ENCODE measurements around the gene MAN1A2. TPM values are rescaled to one million over a fixed set of nuclear protein-coding genes. Genes with fewer than 3 reads are reported as not detected.
"Not testable (repeated sequence)": the region's sequence is repeated elsewhere in the genome, so short reads cannot be mapped to it uniquely, and the experiment has no call there.

The MAN1A2 gene
- polyA plus RNA-seq, 4 donors, result 37.9 to 51.0 (median 47.3) TPM

GRCh38 chr1:117396074-117396473 lies 28.8 kb downstream of the MAN1A2 start:
- DNase-seq (ENCODE audit: low read depth in 4 of 4, low spot score in 3 of 4), result no peak

- DNase-seq (ENCODE audit: low read depth in 4 of 4, low spot score in 3 of 4), result no peak
These were observed 29.4 kb downstream of the MAN1A2 start for GRCh38 chr1:117396636-117397035.

- no peak for DNase-seq (ENCODE audit: low read depth in 4 of 4, low spot score in 3 of 4)
These were observed 31.7 kb downstream of the MAN1A2 start for GRCh38 chr1:117398957-117399356.

- no peak for DNase-seq (ENCODE audit: low read depth in 4 of 4, low spot score in 3 of 4)
These were observed 34.5 kb downstream of the MAN1A2 start for GRCh38 chr1:117401761-117402160.

- DNase-seq (ENCODE audit: low read depth in 4 of 4, low spot score in 3 of 4), result no peak
These were observed 36.3 kb downstream of the MAN1A2 start for GRCh38 chr1:117403597-117403996.

- DNase-seq (ENCODE audit: low read depth in 4 of 4, low spot score in 3 of 4), result no peak
These were observed 37.8 kb downstream of the MAN1A2 start for GRCh38 chr1:117405042-117405441.

- no peak for DNase-seq (ENCODE audit: low read depth in 4 of 4, low spot score in 3 of 4)
These were observed 45.2 kb downstream of the MAN1A2 start for GRCh38 chr1:117412472-117412871.

- DNase-seq (ENCODE audit: low read depth in 4 of 4, low spot score in 3 of 4), result no peak
These were observed 46.2 kb downstream of the MAN1A2 start for GRCh38 chr1:117413412-117413811.

- no peak for DNase-seq (ENCODE audit: low read depth in 4 of 4, low spot score in 3 of 4)
These were observed 47.7 kb downstream of the MAN1A2 start for GRCh38 chr1:117414943-117415342.

GRCh38 chr1:117416004-117416403 lies 48.8 kb downstream of the MAN1A2 start:
- DNase-seq (ENCODE audit: low read depth in 4 of 4, low spot score in 3 of 4), result no peak

GRCh38 chr1:117416546-117417125 lies 49.4 kb downstream of the MAN1A2 start:
- no peak for DNase-seq (ENCODE audit: low read depth in 4 of 4, low spot score in 3 of 4)

GRCh38 chr1:117425050-117425734 lies 57.9 kb downstream of the MAN1A2 start:
- DNase-seq (ENCODE audit: low read depth in 4 of 4, low spot score in 3 of 4), result no peak

GRCh38 chr1:117427297-117427696 lies 60.0 kb downstream of the MAN1A2 start:
- no peak for DNase-seq (ENCODE audit: low read depth in 4 of 4, low spot score in 3 of 4)

- DNase-seq (ENCODE audit: low read depth in 4 of 4, low spot score in 3 of 4), result no peak
These were observed 66.7 kb downstream of the MAN1A2 start for GRCh38 chr1:117433943-117434342.

- no peak for DNase-seq (ENCODE audit: low read depth in 4 of 4, low spot score in 3 of 4)
These were observed 69.3 kb downstream of the MAN1A2 start for GRCh38 chr1:117436513-117436912.

GRCh38 chr1:117447661-117448060 lies 80.4 kb downstream of the MAN1A2 start:
- no peak for DNase-seq (ENCODE audit: low read depth in 4 of 4, low spot score in 3 of 4)

GRCh38 chr1:117452216-117452615 lies 85.0 kb downstream of the MAN1A2 start:
- DNase-seq (ENCODE audit: low read depth in 4 of 4, low spot score in 3 of 4), result no peak

- no peak for DNase-seq (ENCODE audit: low read depth in 4 of 4, low spot score in 3 of 4)
These were observed 86.7 kb downstream of the MAN1A2 start for GRCh38 chr1:117453958-117454357.

- not testable (repeated sequence) for DNase-seq (ENCODE audit: low read depth in 4 of 4, low spot score in 3 of 4)
These were observed 91.2 kb downstream of the MAN1A2 start for GRCh38 chr1:117458410-117458809.

GRCh38 chr1:117466761-117467160 lies 99.5 kb downstream of the MAN1A2 start:
- no peak for DNase-seq (ENCODE audit: low read depth in 4 of 4, low spot score in 3 of 4)

GRCh38 chr1:117467336-117467735 lies 100.1 kb downstream of the MAN1A2 start:
- no peak for DNase-seq (ENCODE audit: low read depth in 4 of 4, low spot score in 3 of 4)

- no peak for DNase-seq (ENCODE audit: low read depth in 4 of 4, low spot score in 3 of 4)
These were observed 105.8 kb downstream of the MAN1A2 start for GRCh38 chr1:117473063-117473462.

GRCh38 chr1:117475495-117475894 lies 108.2 kb downstream of the MAN1A2 start:
- DNase-seq (ENCODE audit: low read depth in 4 of 4, low spot score in 3 of 4), result not testable (repeated sequence)
